IPS-NIHi11 (cell line): Measurements from ENCODE around the gene DUSP22.
A peak's percentile ranks its signal among the peaks of the same experiment; 100 is the strongest.
"Not testable (repeated sequence)": the region's sequence is repeated elsewhere in the genome, so short reads cannot be mapped to it uniquely, and the experiment has no call there.

Source experiments
- DNase-seq: peaks from one replicate; pipeline ENCODE4 v3.0.0; 2012; ENCODE audit warnings: mixed read lengths, low spot score

Gene DUSP22

GRCh38 chr6:279341-280029, 12.8 kb upstream of the DUSP22 start:
- no peak for DNase-seq

DNA sequence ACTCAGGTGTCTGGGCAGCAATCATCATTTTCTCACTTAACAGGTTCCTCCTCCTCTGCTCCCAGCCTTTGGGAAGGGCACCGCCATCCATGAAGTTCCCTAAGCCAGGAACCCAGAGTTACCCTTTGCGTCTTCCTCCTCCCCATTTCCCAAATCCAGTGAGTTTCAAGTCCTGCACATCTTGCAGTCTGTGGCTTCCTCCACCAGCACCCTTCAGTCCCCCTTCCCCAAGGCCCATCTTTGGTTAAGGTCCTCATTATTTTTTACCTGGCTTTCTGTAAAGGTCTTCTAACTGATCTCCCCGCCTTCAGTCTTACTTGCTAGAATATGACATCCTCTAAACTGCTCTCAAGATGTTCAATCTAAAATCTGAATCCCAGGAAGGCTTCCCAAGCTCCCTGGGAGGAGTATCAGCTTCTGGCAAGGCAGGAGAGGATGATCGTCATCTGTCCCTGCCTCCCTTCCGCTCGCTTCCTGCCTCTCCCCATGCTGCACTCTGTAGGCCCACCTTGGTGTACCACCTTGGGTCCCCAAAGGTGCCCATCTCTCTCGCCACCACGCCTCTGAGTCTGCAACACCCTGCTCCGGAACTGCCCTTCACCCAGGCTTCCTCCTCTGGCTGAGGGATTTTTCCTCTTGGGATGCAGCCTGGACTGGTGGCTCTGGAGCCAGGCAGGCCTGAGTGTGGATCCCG, 11.4 kb upstream of the DUSP22 start:
- DNase-seq, result no peak

GRCh38 chr6:281469-282103, 10.7 kb upstream of the DUSP22 start:
- DNase-seq, result no peak

DNA sequence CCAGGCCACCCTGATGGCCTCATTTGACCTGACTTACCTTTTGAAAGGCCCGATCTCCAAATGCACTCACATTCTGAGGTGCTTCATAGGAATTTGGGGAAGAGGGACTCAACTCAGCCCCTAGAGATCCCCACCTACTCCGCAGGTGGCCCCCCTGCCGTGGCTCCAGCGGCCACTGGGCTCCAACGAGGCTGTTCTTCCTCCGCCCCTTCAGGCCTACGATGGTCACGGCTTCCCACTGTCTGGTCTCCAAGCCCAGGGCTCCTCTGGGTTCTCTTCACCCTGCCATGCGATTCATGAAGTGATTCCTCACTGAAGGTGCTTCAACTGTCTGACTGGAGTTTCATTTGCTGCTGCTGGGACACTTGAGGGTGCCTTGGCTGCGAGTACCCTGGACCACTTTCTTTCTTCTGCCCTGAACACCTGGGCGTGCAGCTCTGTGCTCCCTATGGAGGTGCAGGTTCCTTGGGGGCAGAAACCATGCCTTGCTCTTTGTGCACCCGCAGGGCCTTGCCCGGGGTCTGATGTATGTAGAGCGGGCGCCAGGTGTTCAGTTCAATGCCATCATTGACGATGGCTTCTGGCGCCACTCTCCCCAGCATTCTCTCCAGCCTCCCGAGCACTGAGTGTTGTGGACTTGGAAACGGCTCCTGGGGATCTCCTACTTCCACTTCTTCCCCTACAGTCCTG, 10.0 kb upstream of the DUSP22 start:
- no peak for DNase-seq

- DNase-seq, result no peak
These were observed 9.3 kb upstream of the DUSP22 start for GRCh38 chr6:282867-283416.

GRCh38 chr6:284486-284885, 7.8 kb upstream of the DUSP22 start:
- no peak for DNase-seq

DNA sequence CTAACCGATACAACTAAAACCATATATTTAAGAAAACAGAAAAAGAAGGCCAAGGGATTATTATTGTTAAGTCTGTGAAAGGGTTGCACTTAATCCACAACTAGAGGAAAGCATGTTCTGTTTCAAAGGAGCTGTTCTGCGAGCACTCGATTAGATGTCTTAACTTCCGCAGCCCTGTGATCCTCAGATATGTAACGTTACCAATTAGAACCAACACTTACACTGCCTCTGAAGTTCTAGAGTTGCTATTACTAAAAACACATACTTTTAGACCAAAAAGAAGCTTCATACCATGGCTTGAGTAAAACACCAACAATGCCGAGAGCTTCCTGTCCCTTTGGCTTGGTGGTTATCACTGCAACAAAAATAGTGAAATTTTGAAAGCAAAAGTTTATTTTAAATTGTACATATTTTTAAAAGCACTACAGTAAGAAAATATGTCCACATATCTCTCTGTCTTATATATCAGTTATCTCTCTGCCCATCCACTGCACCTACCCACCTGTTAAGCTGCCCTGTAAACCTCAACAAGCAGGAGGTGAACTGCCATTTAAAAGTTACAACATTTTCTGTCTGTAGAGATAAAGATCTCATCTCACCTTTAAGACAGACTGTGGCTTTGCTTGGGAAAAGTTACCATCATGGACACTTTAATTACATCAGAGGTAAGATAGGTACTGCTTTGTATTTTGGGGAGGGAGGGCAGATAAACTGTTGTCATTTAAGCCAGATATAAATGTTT, 7.1 kb upstream of the DUSP22 start:
- DNase-seq, result no peak

- not testable (repeated sequence) for DNase-seq
These were observed 6.4 kb upstream of the DUSP22 start for GRCh38 chr6:285902-286301.

DNA sequence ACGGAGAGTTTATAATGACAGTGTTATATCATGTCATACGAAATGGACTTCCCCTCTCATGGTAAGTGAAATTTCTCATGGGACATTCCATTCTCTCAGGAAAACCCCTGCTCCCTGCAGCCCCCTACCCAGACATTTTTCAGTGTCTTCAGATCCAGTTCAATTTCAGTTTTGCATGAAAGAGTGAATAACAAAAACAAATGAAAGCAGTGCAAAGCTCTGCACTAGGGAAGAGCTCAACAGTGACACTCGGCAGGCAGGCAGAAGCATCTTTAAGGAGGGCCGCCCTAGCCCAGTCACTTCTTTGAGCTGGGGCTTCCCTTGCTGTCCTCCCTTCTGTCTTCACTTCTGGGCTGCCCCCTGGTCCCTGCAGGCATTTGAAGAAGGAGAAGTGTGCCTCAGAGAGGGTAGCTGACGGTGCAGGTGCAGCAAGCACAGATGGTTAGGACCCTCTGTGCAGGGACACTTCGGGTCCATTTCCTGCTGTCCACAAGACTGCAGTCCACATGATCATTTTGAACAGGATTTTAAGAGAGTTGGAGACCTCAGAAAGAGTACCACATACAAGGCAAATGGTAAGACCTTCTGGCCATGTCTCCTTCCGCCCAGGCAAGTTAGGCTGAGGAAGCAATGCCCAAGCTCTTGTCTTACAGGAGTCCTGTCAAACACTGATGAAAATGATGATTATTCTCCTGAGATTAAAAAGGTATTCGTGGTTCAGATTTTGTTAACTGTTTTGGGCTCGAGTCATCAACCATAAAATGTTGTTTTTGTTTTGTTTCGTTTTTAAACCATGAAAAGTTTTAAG, 5.4 kb upstream of the DUSP22 start:
- no peak for DNase-seq

DNA sequence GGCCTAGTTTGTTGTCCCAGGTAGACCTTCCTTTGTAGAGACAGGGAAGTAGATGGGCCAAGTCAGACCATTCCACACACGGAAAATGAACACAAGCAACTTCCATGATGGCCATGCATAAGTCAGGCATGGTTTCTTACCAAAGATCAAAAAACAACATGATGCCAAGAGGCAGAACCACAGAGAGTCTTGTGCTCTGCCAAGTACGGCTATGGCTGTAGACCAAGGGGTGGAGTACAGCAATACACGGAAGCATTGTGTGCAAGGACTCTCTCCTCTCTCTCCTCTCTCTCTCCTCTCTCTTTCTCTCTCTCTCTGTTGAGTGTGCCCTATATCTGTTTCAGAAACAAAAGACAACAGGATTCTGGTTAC, 4.8 kb upstream of the DUSP22 start:
- no peak for DNase-seq

GRCh38 chr6:288866-289265, 3.4 kb upstream of the DUSP22 start:
- DNase-seq, result no peak

- no peak for DNase-seq
These were observed 2.0 kb upstream of the DUSP22 start for GRCh38 chr6:290111-290922.

DNA sequence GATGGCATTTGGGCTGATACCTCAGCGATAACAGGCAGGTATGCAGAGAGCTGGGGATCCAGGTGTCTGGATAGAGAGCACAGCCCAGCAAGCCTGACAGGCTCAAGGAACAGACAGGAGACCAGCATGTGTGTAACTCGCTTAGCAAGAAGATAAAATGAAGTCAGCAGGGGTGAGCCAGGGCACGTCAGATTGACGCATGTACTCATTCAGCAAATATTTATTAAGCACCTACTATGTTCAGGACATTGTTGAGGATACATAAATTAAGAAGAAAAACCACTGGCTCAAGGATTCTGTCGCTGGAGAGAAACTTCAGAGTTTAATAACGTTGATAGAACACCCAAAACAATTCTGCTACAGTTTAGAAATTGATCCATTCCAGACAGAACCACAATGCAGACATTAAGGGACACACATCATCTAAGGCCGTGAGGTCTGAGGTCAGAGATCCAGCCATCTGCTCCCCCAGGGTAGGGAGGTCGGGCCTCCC, 1.0 kb upstream of the DUSP22 start:
- no peak for DNase-seq

DNA sequence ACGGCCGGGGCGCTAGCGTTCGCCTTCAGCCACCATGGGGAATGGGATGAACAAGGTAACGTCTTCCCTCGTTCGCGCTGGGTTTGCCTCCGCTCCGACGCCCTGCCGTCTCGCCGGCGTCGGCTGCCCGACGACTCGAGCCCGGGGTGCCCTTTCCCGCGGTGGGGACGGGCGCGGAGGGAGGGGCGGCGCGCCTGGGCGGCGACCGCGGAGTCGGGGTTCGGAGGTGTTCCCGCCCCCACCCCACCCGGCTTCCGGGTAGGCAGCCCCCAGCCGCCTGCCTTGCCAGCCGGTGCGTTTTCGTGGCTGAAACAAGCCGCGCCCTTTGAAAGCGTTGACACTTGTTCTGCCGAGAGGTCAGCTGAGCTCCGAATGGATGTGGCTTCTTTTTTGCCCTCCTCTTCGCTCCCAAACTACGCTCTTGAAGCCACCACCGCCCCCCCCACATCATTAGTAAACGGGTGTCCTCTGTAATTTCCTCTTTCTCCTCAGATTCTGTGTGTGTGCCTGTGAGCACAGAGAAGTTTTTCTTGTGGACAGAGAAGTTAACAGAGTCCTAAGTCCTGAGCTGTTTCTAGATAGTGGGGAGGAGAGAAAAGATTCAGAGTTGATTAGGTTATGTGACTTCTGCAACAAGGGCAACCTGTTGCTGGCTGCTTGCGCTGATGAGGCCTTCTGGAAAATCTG, 362 bp downstream of the DUSP22 start:
- peak; percentile 70 for DNase-seq

GRCh38 chr6:293193-294174, 1.2 kb downstream of the DUSP22 start:
- no peak for DNase-seq

GRCh38 chr6:294656-295565, 2.6 kb downstream of the DUSP22 start:
- DNase-seq, result no peak
